ENCODE measurements around the gene HACD4.

The HACD4 gene

GRCh38 chr9:20972684-20973083 lies 58.8 kb downstream of the HACD4 start:
- no peak overlapping the region for H3K27ac ChIP-seq (ENCODE audit: low read depth, low read length)
- 96% methylated on average over 1 of the region's 1 CpG for WGBS
- H3K4me3 ChIP-seq (ENCODE audit: low read length) = no peak overlapping the region

DNA sequence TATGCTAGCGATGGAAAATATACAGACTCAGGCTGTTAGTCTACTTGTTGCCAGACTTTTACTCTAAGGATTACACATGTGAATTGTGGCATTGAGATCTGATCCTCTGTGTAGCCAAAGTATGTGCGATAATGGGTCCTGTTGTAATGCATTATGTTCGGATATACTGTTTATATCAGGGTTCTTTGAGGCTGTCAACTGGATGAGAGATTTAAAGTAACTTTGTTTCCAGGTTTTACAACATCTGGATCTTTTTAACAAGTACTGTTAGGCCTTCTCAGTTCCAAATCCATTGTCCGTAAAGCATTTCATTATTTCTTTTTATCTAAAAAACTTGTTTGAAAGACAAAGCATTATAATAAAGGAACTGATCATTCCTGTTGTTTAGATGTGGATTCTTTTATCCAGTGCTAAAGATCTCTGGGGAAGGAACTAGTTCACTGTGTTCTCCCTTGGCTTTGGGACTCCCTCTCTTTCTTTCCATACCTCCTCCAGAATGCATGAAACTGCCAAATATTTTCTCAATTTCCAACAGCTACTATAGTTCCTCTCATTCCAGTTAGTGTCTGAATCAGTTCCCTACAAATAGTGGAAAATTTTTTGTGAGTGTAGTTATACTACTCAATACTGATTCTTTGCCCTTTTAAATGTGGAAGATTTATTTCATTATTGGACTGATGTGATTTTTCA lies 68.8 kb downstream of the HACD4 start:
- Histone ChIP-seq H3K27me3 (ENCODE audit: insufficient read depth, low read length) (no peaks in the 10 kb centered on the region), H3K4me3 (ENCODE audit: low read length) (no peak overlapping the region), H3K9ac (ENCODE audit: low read depth, low read length) (no peak overlapping the region), H3K27ac (ENCODE audit: low read depth, low read length) (no peak overlapping the region), H3K9me3 (ENCODE audit: insufficient read depth, low read depth, low read length) (no peaks in the 10 kb centered on the region), H3K4me1 (ENCODE audit: insufficient read depth, low read length) (no peaks in the 10 kb centered on the region), H3K36me3 (ENCODE audit: insufficient read depth, low read length) (no peaks in the 10 kb centered on the region; the same call in 1 of the 2 replicates)
- 96% methylated on average over 3 of the region's 4 CpGs for WGBS

More at GRCh38 chr9:20972684-20973083, 58.8 kb downstream of the HACD4 start:
- Histone ChIP-seq H3K4me1 (ENCODE audit: insufficient read depth, low read length) (no peaks in the 10 kb centered on the region), H3K36me3 (ENCODE audit: insufficient read depth, low read length) (peaks cover 15% of the 10 kb centered on the region; the same call in 1 of the 2 replicates), H3K9ac (ENCODE audit: low read depth, low read length) (no peak overlapping the region), H3K27me3 (ENCODE audit: insufficient read depth, low read length) (no peaks in the 10 kb centered on the region), H3K9me3 (ENCODE audit: insufficient read depth, low read depth, low read length) (no peaks in the 10 kb centered on the region)

GRCh38 chr9:20950707-20951106 lies 80.7 kb downstream of the HACD4 start:
- H3K27ac ChIP-seq (ENCODE audit: low read depth, low read length) = no peak overlapping the region
- H3K9ac ChIP-seq (ENCODE audit: low read depth, low read length) = no peak overlapping the region
- H3K4me3 ChIP-seq (ENCODE audit: low read length) = no peak overlapping the region
- H3K9me3 ChIP-seq (ENCODE audit: insufficient read depth, low read depth, low read length) = no peaks in the 10 kb centered on the region
- peaks cover 39% of the 10 kb centered on the region for H3K4me1 ChIP-seq (ENCODE audit: insufficient read depth, low read length)
- WGBS = 100% methylated on average over 2 of the region's 2 CpGs
- H3K27me3 ChIP-seq (ENCODE audit: insufficient read depth, low read length) = no peaks in the 10 kb centered on the region
- H3K36me3 ChIP-seq (ENCODE audit: insufficient read depth, low read length) = peaks cover 46% of the 10 kb centered on the region

All from HUES64 (cell line).